Right lobe of liver (tissue), 4 donors: ENCODE data around the gene TMTC4.

Source experiments
- CTCF ChIP-seq, 4 donors: fragments of 200-600 bp in 3 of 4; fragments of 450-650 bp in 1 of 4; IDR thresholded peaks; one replicate each; pipeline versions ENCODE4 v1.5.1 to v1.8.0; 2016 to 2022; ENCODE audit warnings: antibody characterized with exemption in 4 of 4, mild to moderate bottlenecking in 2 of 4
- POLR2A ChIP-seq: fragments of 450-650 bp; IDR thresholded peaks from one replicate; pipeline ENCODE4 v1.6.1; 2017; ENCODE audit warnings: antibody characterized with exemption, mild to moderate bottlenecking
- donor health status: DM: no; HTN: no; CAD: no.
- donor health status: DM: no; HTN: no; CAD: no.
- donor health status: DM: no; HTN: yes; CAD: no.

- peak in 2 of 4 donors; percentile 15 to 20 for TF ChIP-seq CTCF (IDR thresholded peaks at IDR 0.05)
- no peak for TF ChIP-seq POLR2A
These were observed 47.9 kb upstream of the TMTC4 start for GRCh38 chr13:100722517-100722916.
